DND-41 (cell line): ENCODE results near the gene FAM118B.

Experiments
- ATAC-seq: fragments of 200-7000 bp; cut with Tn5 transposase; 3 replicates; pipeline ENCODE4 v1.9.1; 2021; ENCODE audit warnings: low read depth; ENCODE audit not compliant: insufficient read depth
- DNase-seq: peaks from one replicate; pipeline ENCODE4 v3.0.0-alpha.2; 2020
- H2AFZ ChIP-seq: 2 replicates; pipeline ENCODE4 v1.6.0; 2012; ENCODE audit warnings: low read depth, low read length
- H3K27ac ChIP-seq: 2 replicates; pipeline ENCODE4 v1.5.1; 2012; ENCODE audit warnings: low read length, inconsistent platforms
- H3K27me3 ChIP-seq: fragments of 200-600 bp; sonication (generic); 2 replicates; pipeline ENCODE4 v1.6.0; 2012; ENCODE audit warnings: low read length, mild to moderate bottlenecking, inconsistent platforms; ENCODE audit not compliant: insufficient read depth, poor library complexity
- H3K36me3 ChIP-seq: 2 replicates; pipeline ENCODE4 v1.5.1; 2012; ENCODE audit warnings: low read length, inconsistent platforms; ENCODE audit not compliant: insufficient read depth
- H3K4me1 ChIP-seq: 2 replicates; pipeline ENCODE4 v1.5.1; 2012; ENCODE audit warnings: mild to moderate bottlenecking, low read length; ENCODE audit not compliant: insufficient read depth
- H3K4me2 ChIP-seq: 2 replicates; pipeline ENCODE4 v1.6.0; 2012; ENCODE audit warnings: mild to moderate bottlenecking, moderate library complexity, low read length, inconsistent platforms; ENCODE audit not compliant: insufficient read depth
- H3K4me3 ChIP-seq, 2 experiments: fragments of 200-600 bp in 1 of 2; shearing (Covaris generic) in 1 of 2; 2 replicates each; pipeline ENCODE4 v1.5.1; 2012 to 2016; ENCODE audit warnings: inconsistent platforms in 2 of 2, low read length in 2 of 2, mild to moderate bottlenecking in 2 of 2, low read depth in 1 of 2, moderate library complexity in 1 of 2
- H3K79me2 ChIP-seq: 2 replicates; pipeline ENCODE4 v1.6.0; 2012; ENCODE audit warnings: low read length, inconsistent platforms; ENCODE audit not compliant: insufficient read depth
- H3K9ac ChIP-seq: 2 replicates; pipeline ENCODE4 v1.6.0; 2012; ENCODE audit warnings: low read depth, mild to moderate bottlenecking, inconsistent platforms, low read length, moderate library complexity
- H3K9me3 ChIP-seq: 2 replicates; pipeline ENCODE4 v1.5.1; 2012; ENCODE audit warnings: low read length, moderate library complexity, mild to moderate bottlenecking, inconsistent platforms; ENCODE audit not compliant: insufficient read depth, severe bottlenecking
- H4K20me1 ChIP-seq: 2 replicates; pipeline ENCODE4 v1.6.0; 2012; ENCODE audit warnings: low read length; ENCODE audit not compliant: insufficient read depth
- CTCF ChIP-seq: IDR thresholded peaks from 2 replicates; pipeline ENCODE4 v1.5.1; 2012; ENCODE audit warnings: borderline replicate concordance, low read length, moderate library complexity, mild to moderate bottlenecking; ENCODE audit not compliant: poor library complexity, severe bottlenecking; ENCODE audit errors: extremely low read depth
- EZH2 ChIP-seq: IDR thresholded peaks from 3 replicates; pipeline ENCODE4 v1.6.1; 2012; ENCODE audit warnings: borderline replicate concordance, low read depth, mild to moderate bottlenecking, moderate library complexity, low read length, inconsistent platforms; ENCODE audit not compliant: severe bottlenecking

Gene FAM118B

GRCh38 chr11:126181939-126182730 lies 29.4 kb upstream of the FAM118B start:
- H3K9ac ChIP-seq = no peak overlapping the region
- TF ChIP-seq CTCF (no peak), EZH2 (no peak)
- H3K4me2 ChIP-seq = no peak overlapping the region
- peaks cover 6% of the 10 kb centered on the region; the same call in 1 of the 2 replicates for H3K4me1 ChIP-seq
- H3K27me3 ChIP-seq = no peaks in the 10 kb centered on the region
- H3K9me3 ChIP-seq = peaks cover 2% of the 10 kb centered on the region
- H3K27ac ChIP-seq = no peak overlapping the region
- no peaks in the 10 kb centered on the region for H4K20me1 ChIP-seq
- H3K79me2 ChIP-seq = no peaks in the 10 kb centered on the region
- DNase-seq (no peak), ATAC-seq (no peak)
- no peaks in the 10 kb centered on the region for H3K36me3 ChIP-seq
- H2AFZ ChIP-seq = no peak overlapping the region
- H3K4me3 ChIP-seq = no peak overlapping the region

GRCh38 chr11:126182787-126183445 lies 28.7 kb upstream of the FAM118B start:
- Histone ChIP-seq H4K20me1 (no peaks in the 10 kb centered on the region), H2AFZ (no peak overlapping the region), H3K4me1 (peaks cover 6% of the 10 kb centered on the region; the same call in 1 of the 2 replicates), H3K4me2 (no peak overlapping the region), H3K79me2 (no peaks in the 10 kb centered on the region), H3K27me3 (no peaks in the 10 kb centered on the region), H3K9me3 (peaks cover 2% of the 10 kb centered on the region), H3K9ac (no peak overlapping the region), H3K36me3 (no peaks in the 10 kb centered on the region), H3K27ac (no peak overlapping the region), H3K4me3 (no peak overlapping the region)
- ATAC-seq = peak; percentile 84
- peak; percentile 26 for DNase-seq
- TF ChIP-seq CTCF (no peak), EZH2 (no peak)

GRCh38 chr11:126185259-126186024 lies 26.1 kb upstream of the FAM118B start:
- peaks cover 2% of the 10 kb centered on the region for H3K9me3 ChIP-seq
- no peak overlapping the region for H3K27ac ChIP-seq
- no peaks in the 10 kb centered on the region for H3K79me2 ChIP-seq
- ATAC-seq = no peak
- no peak for TF ChIP-seq CTCF
- TF ChIP-seq EZH2 = no peak
- no peak overlapping the region for H3K9ac ChIP-seq
- peaks cover 6% of the 10 kb centered on the region; the same call in 1 of the 2 replicates for H3K4me1 ChIP-seq
- no peak overlapping the region for H3K4me3 ChIP-seq
- DNase-seq = no peak
- peaks cover 7% of the 10 kb centered on the region; the same call in 1 of the 2 replicates for H3K36me3 ChIP-seq
- no peaks in the 10 kb centered on the region for H4K20me1 ChIP-seq
- no peaks in the 10 kb centered on the region for H3K27me3 ChIP-seq
- H3K4me2 ChIP-seq = no peak overlapping the region
- no peak overlapping the region for H2AFZ ChIP-seq
